Measurements from ENCODE around the gene SPEN.

GRCh38 chr1:15975805-15976680 lies 128.5 kb downstream of the SPEN start, which contains the start of gene ZBTB17:
- TF ChIP-seq, protein P1, sequence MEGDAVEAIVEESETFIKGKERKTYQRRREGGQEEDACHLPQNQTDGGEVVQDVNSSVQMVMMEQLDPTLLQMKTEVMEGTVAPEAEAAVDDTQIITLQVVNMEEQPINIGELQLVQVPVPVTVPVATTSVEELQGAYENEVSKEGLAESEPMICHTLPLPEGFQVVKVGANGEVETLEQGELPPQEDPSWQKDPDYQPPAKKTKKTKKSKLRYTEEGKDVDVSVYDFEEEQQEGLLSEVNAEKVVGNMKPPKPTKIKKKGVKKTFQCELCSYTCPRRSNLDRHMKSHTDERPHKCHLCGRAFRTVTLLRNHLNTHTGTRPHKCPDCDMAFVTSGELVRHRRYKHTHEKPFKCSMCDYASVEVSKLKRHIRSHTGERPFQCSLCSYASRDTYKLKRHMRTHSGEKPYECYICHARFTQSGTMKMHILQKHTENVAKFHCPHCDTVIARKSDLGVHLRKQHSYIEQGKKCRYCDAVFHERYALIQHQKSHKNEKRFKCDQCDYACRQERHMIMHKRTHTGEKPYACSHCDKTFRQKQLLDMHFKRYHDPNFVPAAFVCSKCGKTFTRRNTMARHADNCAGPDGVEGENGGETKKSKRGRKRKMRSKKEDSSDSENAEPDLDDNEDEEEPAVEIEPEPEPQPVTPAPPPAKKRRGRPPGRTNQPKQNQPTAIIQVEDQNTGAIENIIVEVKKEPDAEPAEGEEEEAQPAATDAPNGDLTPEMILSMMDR (conservative IDR thresholded peaks at IDR 0.05), result no peak
- 0 out of 2 replicates have a peak, but pooled peaks have one; percentile 16 for TF ChIP-seq ZFX (IDR thresholded peaks at IDR 0.05)

Data from C4-2B (cell line).